ENCODE results near the gene CACYBP. TPM values are rescaled to one million over a fixed set of nuclear protein-coding genes. Genes with fewer than 3 reads are reported as not detected.

Gene CACYBP
- total and polyA plus RNA-seq, 2 donors (not counting 3 experiments of a cell fraction or from before 2014, with no cell fraction given): 29.5 to 149 TPM

- H3K4me2 ChIP-seq (ENCODE audit: insufficient read depth, low read length): peak overlapping the region; percentile 74
- FAIRE-seq: peak; percentile 85
- BruUV-seq (replicated peaks): no TSS peak
Measured at GRCh38 chr1:174968750-174969244, 30.9 kb upstream of the CACYBP start.

DNA sequence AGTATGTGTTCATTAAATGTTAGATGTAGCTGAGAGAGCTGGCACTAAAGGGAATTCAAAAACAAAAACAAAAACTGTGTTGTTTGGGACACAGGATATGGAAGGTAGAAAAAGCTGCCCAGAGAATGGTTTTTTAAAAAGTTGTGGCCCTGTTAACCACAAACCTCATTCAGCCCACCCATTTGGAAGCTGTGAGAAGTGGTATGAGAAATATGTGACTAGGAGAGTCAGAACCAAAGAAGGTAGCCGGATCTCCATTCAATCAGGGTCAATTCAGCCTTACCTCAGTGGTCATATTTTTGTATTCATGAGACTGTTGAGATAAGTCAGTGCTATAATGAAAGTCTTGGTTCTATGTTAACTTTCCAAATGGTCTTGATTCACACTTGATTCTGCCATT, 29.8 kb upstream of the CACYBP start:
- Histone ChIP-seq H4K20me1 (replicated peaks; ENCODE audit: control insufficient read depth, extremely low read depth, insufficient read depth, low read length) (no peaks in the 10 kb centered on the region), H3K27me3 (ENCODE audit: control insufficient read depth in 2 of 2, insufficient read depth in 2 of 2, low read length in 2 of 2) (no peaks in the 10 kb centered on the region), H3K9ac (replicated peaks; ENCODE audit: extremely low read depth, insufficient read depth, low read length) (no peak overlapping the region), H3K9me1 (replicated peaks; ENCODE audit: control insufficient read depth, extremely low read depth, insufficient read depth, low read length) (no peaks in the 10 kb centered on the region), H2AFZ (ENCODE audit: low read depth, low read length) (no peak overlapping the region), H3K4me2 (ENCODE audit: insufficient read depth, low read length) (no peak overlapping the region), H3K27ac (ENCODE audit: insufficient read depth, low read depth, low read length) (no peak overlapping the region), H3K79me2 (ENCODE audit: control insufficient read depth, insufficient read depth, low read length) (no peaks in the 10 kb centered on the region), H3K9me3 (replicated peaks; ENCODE audit: control insufficient read depth, insufficient read depth, low read length) (no peaks in the 10 kb centered on the region), H3K36me3 (ENCODE audit: control insufficient read depth in 2 of 2, extremely low read depth in 1 of 2, insufficient read depth in 2 of 2, low read length in 2 of 2) (no peaks in the 10 kb centered on the region), H3K4me1 (ENCODE audit: control insufficient read depth, extremely low read depth, insufficient read depth, low read length) (peaks cover 28% of the 10 kb centered on the region), H3K4me3 (replicated peaks in 1 of 3; ENCODE audit: insufficient read depth in 1 of 3, low read depth in 1 of 3, low read length in 3 of 3) (no peak overlapping the region)
- TF ChIP-seq MYC (IDR thresholded peaks at IDR 0.05; ENCODE audit: low read depth, low read length): no peak
- TF ChIP-seq FOS (IDR thresholded peaks at IDR 0.05; ENCODE audit: borderline replicate concordance, insufficient read depth, low read length): no peak
- no peak for TF ChIP-seq POLR2A (IDR thresholded peaks at IDR 0.05; ENCODE audit: low read depth, low read length)
- TF ChIP-seq, protein P1, sequence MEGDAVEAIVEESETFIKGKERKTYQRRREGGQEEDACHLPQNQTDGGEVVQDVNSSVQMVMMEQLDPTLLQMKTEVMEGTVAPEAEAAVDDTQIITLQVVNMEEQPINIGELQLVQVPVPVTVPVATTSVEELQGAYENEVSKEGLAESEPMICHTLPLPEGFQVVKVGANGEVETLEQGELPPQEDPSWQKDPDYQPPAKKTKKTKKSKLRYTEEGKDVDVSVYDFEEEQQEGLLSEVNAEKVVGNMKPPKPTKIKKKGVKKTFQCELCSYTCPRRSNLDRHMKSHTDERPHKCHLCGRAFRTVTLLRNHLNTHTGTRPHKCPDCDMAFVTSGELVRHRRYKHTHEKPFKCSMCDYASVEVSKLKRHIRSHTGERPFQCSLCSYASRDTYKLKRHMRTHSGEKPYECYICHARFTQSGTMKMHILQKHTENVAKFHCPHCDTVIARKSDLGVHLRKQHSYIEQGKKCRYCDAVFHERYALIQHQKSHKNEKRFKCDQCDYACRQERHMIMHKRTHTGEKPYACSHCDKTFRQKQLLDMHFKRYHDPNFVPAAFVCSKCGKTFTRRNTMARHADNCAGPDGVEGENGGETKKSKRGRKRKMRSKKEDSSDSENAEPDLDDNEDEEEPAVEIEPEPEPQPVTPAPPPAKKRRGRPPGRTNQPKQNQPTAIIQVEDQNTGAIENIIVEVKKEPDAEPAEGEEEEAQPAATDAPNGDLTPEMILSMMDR (IDR thresholded peaks at IDR 0.05; ENCODE audit: extremely low read depth in 1 of 2, insufficient read depth in 1 of 2, low read depth in 1 of 2, low read length in 2 of 2): no peak
- no peak for TF ChIP-seq POLR2AphosphoS5 (IDR thresholded peaks at IDR 0.05; ENCODE audit: insufficient read depth, low read depth, low read length)
- TF ChIP-seq EZH2 (IDR thresholded peaks at IDR 0.05; ENCODE audit: borderline replicate concordance, low read depth, low read length, severe bottlenecking): no peak
- no peak for TF ChIP-seq GATA2 (IDR thresholded peaks at IDR 0.05; ENCODE audit: insufficient read depth, insufficient read length, low read depth, low read length)
- no peak for TF ChIP-seq JUN (IDR thresholded peaks at IDR 0.05; ENCODE audit: borderline replicate concordance, insufficient read depth, insufficient read length, low read depth)
- TF ChIP-seq, protein P2, sequence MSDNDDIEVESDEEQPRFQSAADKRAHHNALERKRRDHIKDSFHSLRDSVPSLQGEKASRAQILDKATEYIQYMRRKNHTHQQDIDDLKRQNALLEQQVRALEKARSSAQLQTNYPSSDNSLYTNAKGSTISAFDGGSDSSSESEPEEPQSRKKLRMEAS (IDR thresholded peaks at IDR 0.05; ENCODE audit: insufficient read depth, insufficient read length): no peak
- FAIRE-seq (peak; percentile 47), DNase-seq (ENCODE audit: low read depth, low spot score) (no peak)
- dilution Hi-C loops (cut with MboI; ENCODE audit: extremely low pct_ligation_motif_present, low sequenced_read_pairs): no loop called here
- CTCF ChIA-PET: interaction anchor here (1.3 kb wide), 1 partner anchor 14 kb away, joined by 3 read pairs; no protein-coding TSS in a partner anchor
- intact Hi-C loops (cut with micrococcal nuclease): loop anchor here (2.0 kb wide), 2 partner anchors 21 to 53 kb away; partner anchors contain the start of gene MRPS14
- POLR2A ChIA-PET: no interaction called here
- no TSS peak for BruUV-seq (replicated peaks)

More at GRCh38 chr1:174968750-174969244, 30.9 kb upstream of the CACYBP start:
- H3K4me3 ChIP-seq (replicated peaks in 1 of 3; ENCODE audit: insufficient read depth in 1 of 3, low read depth in 1 of 3, low read length in 3 of 3): no peak overlapping the region
- H3K79me2 ChIP-seq (ENCODE audit: control insufficient read depth, insufficient read depth, low read length): no peaks in the 10 kb centered on the region
- H3K9ac ChIP-seq (replicated peaks; ENCODE audit: extremely low read depth, insufficient read depth, low read length): no peak overlapping the region
- ChIA-PET POLR2A (no interaction called here), CTCF (interaction anchor here (0.7 to 1.8 kb wide), 7 partner anchors 8 to 706 kb away, joined by 3 to 9 read pairs (median 3); no protein-coding TSS in a partner anchor)
- no peaks in the 10 kb centered on the region for H3K27me3 ChIP-seq (ENCODE audit: control insufficient read depth in 2 of 2, insufficient read depth in 2 of 2, low read length in 2 of 2)
- DNase-seq (ENCODE audit: low read depth, low spot score): peak; percentile 85
- H3K9me1 ChIP-seq (replicated peaks; ENCODE audit: control insufficient read depth, extremely low read depth, insufficient read depth, low read length): no peaks in the 10 kb centered on the region
- H3K9me3 ChIP-seq (replicated peaks; ENCODE audit: control insufficient read depth, insufficient read depth, low read length): no peaks in the 10 kb centered on the region
- dilution Hi-C loops (cut with MboI; ENCODE audit: extremely low pct_ligation_motif_present, low sequenced_read_pairs) (no loop called here), intact Hi-C loops (cut with micrococcal nuclease) (loop anchor here (1.0 to 2.0 kb wide), 4 partner anchors 13 to 54 kb away; partner anchors contain the start of genes CACYBP and MRPS14)
- no peaks in the 10 kb centered on the region for H4K20me1 ChIP-seq (replicated peaks; ENCODE audit: control insufficient read depth, extremely low read depth, insufficient read depth, low read length)
- peak overlapping the region; percentile 56 for H3K27ac ChIP-seq (ENCODE audit: insufficient read depth, low read depth, low read length)
- peak overlapping the region; percentile 6 for H2AFZ ChIP-seq (ENCODE audit: low read depth, low read length)
- peaks cover 28% of the 10 kb centered on the region for H3K4me1 ChIP-seq (ENCODE audit: control insufficient read depth, extremely low read depth, insufficient read depth, low read length)
- TF ChIP-seq FOS (IDR thresholded peaks at IDR 0.05; ENCODE audit: borderline replicate concordance, insufficient read depth, low read length) (no peak), JUN (IDR thresholded peaks at IDR 0.05; ENCODE audit: borderline replicate concordance, insufficient read depth, insufficient read length, low read depth) (peak; percentile 11)
- TF ChIP-seq, protein P1 (IDR thresholded peaks at IDR 0.05; ENCODE audit: extremely low read depth in 1 of 2, insufficient read depth in 1 of 2, low read depth in 1 of 2, low read length in 2 of 2): no peak
- no peaks in the 10 kb centered on the region for H3K36me3 ChIP-seq (ENCODE audit: control insufficient read depth in 2 of 2, extremely low read depth in 1 of 2, insufficient read depth in 2 of 2, low read length in 2 of 2)
